Spleen (tissue), 11 donors: ENCODE measurements around the gene SPINK7. TPM values are rescaled to one million over a fixed set of nuclear protein-coding genes. Genes with fewer than 3 reads are reported as not detected.

Source experiments
- DNase-seq: peaks from one replicate; pipeline ENCODE4 v3.0.0-alpha.2; 2020
- H3K27ac ChIP-seq, 8 donors: fragments of 200-600 bp; sonication (generic) in 7 of 8; 1 replicate in 4 of 8; 2 replicates in 4 of 8; pipeline versions ENCODE4 v1.5.0 to v1.8.0; 2016 to 2021; ENCODE audit warnings: inconsistent platforms in 4 of 8, mild to moderate bottlenecking in 4 of 8, moderate library complexity in 1 of 8
- H3K27me3 ChIP-seq, 7 donors: fragments of 200-600 bp; sonication (generic) in 6 of 7; replicated peaks in 1 of 7; 1 replicate in 4 of 7; 2 replicates in 3 of 7; pipeline versions ENCODE4 v1.5.0 to v1.8.0; 2016 to 2021; ENCODE audit warnings: inconsistent platforms in 3 of 7, mild to moderate bottlenecking in 1 of 7
- H3K36me3 ChIP-seq, 6 donors: fragments of 200-600 bp; sonication (generic) in 5 of 6; 1 replicate in 4 of 6; 2 replicates in 2 of 6; pipeline versions ENCODE4 v1.5.0 to v1.8.0; 2016 to 2021; ENCODE audit warnings: inconsistent platforms in 2 of 6
- H3K4me1 ChIP-seq, 6 donors: fragments of 200-600 bp; sonication (generic) in 5 of 6; 1 replicate in 3 of 6; 2 replicates in 3 of 6; pipeline versions ENCODE4 v1.5.0 to v1.8.0; 2016 to 2021; ENCODE audit warnings: inconsistent platforms in 3 of 6
- H3K4me3 ChIP-seq, 8 donors: fragments of 200-600 bp; sonication (generic) in 7 of 8; 1 replicate in 4 of 8; 2 replicates in 4 of 8; pipeline versions ENCODE4 v1.5.0 to v1.8.0; 2016 to 2021; ENCODE audit warnings: inconsistent platforms in 4 of 8, mild to moderate bottlenecking in 4 of 8, moderate library complexity in 2 of 8
- H3K9me3 ChIP-seq, 8 donors: fragments of 200-600 bp; sonication (generic) in 7 of 8; 1 replicate in 4 of 8; 2 replicates in 4 of 8; pipeline versions ENCODE4 v1.5.0 to v1.8.0; 2016 to 2021; ENCODE audit warnings: inconsistent platforms in 4 of 8
- CTCF ChIP-seq, 11 experiments: fragments of 200-600 bp in 7 of 11; fragments of 450-650 bp in 4 of 11; sonication (generic) in 4 of 11; IDR thresholded peaks in 8 of 11; conservative IDR thresholded peaks in 3 of 11; 1 replicate in 7 of 11; 2 replicates in 4 of 11; pipeline versions ENCODE4 v1.4.0 to v1.8.0; 2016 to 2021; ENCODE audit warnings: antibody characterized with exemption in 11 of 11, inconsistent platforms in 4 of 11, mild to moderate bottlenecking in 1 of 11
- POLR2A ChIP-seq, 3 donors: fragments of 450-650 bp; IDR thresholded peaks; one replicate each; pipeline ENCODE4 v1.5.1; 2017; ENCODE audit warnings: antibody characterized with exemption in 3 of 3, mild to moderate bottlenecking in 1 of 3
- POLR2AphosphoS5 ChIP-seq, 3 donors: sonication (generic); formaldehyde crosslinking; IDR thresholded peaks; one replicate each; pipeline ENCODE4 v1.5.1; 2017; ENCODE audit warnings: antibody characterized with exemption in 3 of 3
- WGBS, 5 donors: extraction: QIAGEN DNeasy Blood & Tissue Kit in 3 of 5; methylation state at CpG; one replicate each; pipeline versions ENCODE4 v1.1.5 to v1.1.7; 2013 to 2018; 5-methylcytosine and 5-hydroxymethylcytosine counted together
- intact Hi-C: fragments of 100-400 bp; cut with DNase I; formaldehyde crosslinking; loops from one replicate; pipeline ENCODE4 v1.15.0; 2023; ENCODE audit warnings: low total_unique reads
- polyA plus RNA-seq, 3 donors: library from polyadenylated mRNA; stranded (reverse); fragments of 200-250 nt; gene quantifications; one replicate each; pipeline ENCODE4 v1.2.1, GENCODE V29; 2013
- total RNA-seq, 7 donors: library from RNA; depleted of rRNA in 3 of 7; stranded (reverse); fragments of >200 nt in 3 of 7; fragmentation: NEBNext Ultra II Directional in 4 of 7; extraction: Animal tissue kit (Norgen Biotek cat#: 25700) in 4 of 7; gene quantifications; one replicate each; pipeline versions ENCODE4 v1.1.0 to v1.2.1, GENCODE V29; 2016 to 2021
- donor health status: healthy with polysubstance abuse.
- donor health status: DM: no; HTN: no; CAD: no; lungs with moderate emphysema.
- donor health status: DM: no; HTN: no; CAD: no.
- donor health status: Bipolar disorder and iron deficiency.
- donor health status: healthy.
- donor health status: DM: no; HTN: no; CAD: no.
- donor health status: DM: yes; HTN: yes; CAD: no.

SPINK7 gene
- total and polyA plus RNA-seq, 10 donors, result 1.3 TPM; not detected in 9

GRCh38 chr5:148352696-148353095, 40.5 kb downstream of the SPINK7 start:
- WGBS, 5 donors, result 58 to 96% (median 91%) methylated on average over 1 of the region's 1 CpG

GRCh38 chr5:148353634-148354033, 41.4 kb downstream of the SPINK7 start:
- no peak overlapping the region for H3K27ac ChIP-seq
- H3K36me3 ChIP-seq, result peaks cover 0 to 5% (median 0%) of the 10 kb centered on the region in 6 donors
- no peak for DNase-seq
- intact Hi-C loops, result no loop called here
- H3K9me3 ChIP-seq, result no peaks in the 10 kb centered on the region
- no peak for TF ChIP-seq POLR2AphosphoS5 (IDR thresholded peaks at IDR 0.05)
- TF ChIP-seq CTCF (IDR thresholded peaks at IDR 0.05 in 8 of 11, conservative IDR thresholded peaks at IDR 0.05 in 3 of 11), result no peak
- TF ChIP-seq POLR2A (IDR thresholded peaks at IDR 0.05), result no peak
- no peaks in the 10 kb centered on the region for H3K27me3 ChIP-seq
- WGBS, 5 donors, result 88 to 95% (median 93%) methylated on average over 2 of the region's 2 CpGs
- H3K4me3 ChIP-seq, result no peak overlapping the region
- H3K4me1 ChIP-seq, result no peaks in the 10 kb centered on the region

More at GRCh38 chr5:148352696-148353095, 40.5 kb downstream of the SPINK7 start:
- Histone ChIP-seq H3K36me3 (peaks cover 0 to 5% (median 0%) of the 10 kb centered on the region in 6 donors), H3K27ac (no peak overlapping the region), H3K27me3 (no peaks in the 10 kb centered on the region), H3K4me3 (no peak overlapping the region), H3K9me3 (no peaks in the 10 kb centered on the region), H3K4me1 (no peaks in the 10 kb centered on the region)
- no peak for DNase-seq
- TF ChIP-seq POLR2AphosphoS5 (IDR thresholded peaks at IDR 0.05) (no peak), POLR2A (IDR thresholded peaks at IDR 0.05) (no peak), CTCF (IDR thresholded peaks at IDR 0.05 in 8 of 11, conservative IDR thresholded peaks at IDR 0.05 in 3 of 11) (no peak)
- intact Hi-C loops, result no loop called here

DNA sequence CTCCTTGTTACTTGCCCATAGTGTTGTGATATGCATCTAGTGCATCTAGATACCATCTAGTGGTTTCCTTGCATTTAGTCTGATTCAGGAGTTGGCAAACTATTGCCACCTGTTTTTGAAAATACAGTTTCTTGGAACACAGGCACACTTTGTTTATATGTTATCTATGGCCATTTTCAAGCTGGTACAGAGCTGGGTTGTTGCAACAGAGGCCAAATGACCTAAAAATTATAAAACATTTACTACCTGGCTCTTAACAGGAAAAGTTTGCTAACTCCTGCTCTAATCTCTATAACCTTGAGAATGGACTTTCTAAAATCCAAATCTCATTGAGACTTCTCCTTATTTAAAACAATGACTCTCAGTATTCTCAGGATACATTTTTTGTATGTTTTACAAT, 52.1 kb downstream of the SPINK7 start:
- Histone ChIP-seq H3K4me3 (no peak overlapping the region), H3K27me3 (no peaks in the 10 kb centered on the region), H3K4me1 (no peaks in the 10 kb centered on the region), H3K27ac (no peak overlapping the region), H3K36me3 (no peaks in the 10 kb centered on the region), H3K9me3 (peaks cover 0 to 19% (median 18%) of the 10 kb centered on the region in 8 donors)
- DNase-seq, result no peak
- TF ChIP-seq POLR2A (IDR thresholded peaks at IDR 0.05) (no peak), CTCF (IDR thresholded peaks at IDR 0.05 in 8 of 11, conservative IDR thresholded peaks at IDR 0.05 in 3 of 11) (no peak), POLR2AphosphoS5 (IDR thresholded peaks at IDR 0.05) (no peak)
- intact Hi-C loops, result no loop called here

Other genes starting within 250 kb of the SPINK7 start
- gene SPINK5, start 248.4 kb upstream of the SPINK7 start, total RNA-seq, result under 1 TPM in 2 of 7 donors, not detected in 5; 0.21 to 0.32 TPM
- gene SPINK5, start 248.4 kb upstream of the SPINK7 start, polyA plus RNA-seq, result under 1 TPM; 0.11 to 0.51 (median 0.26) TPM
- gene SPINK14, start 143.9 kb upstream of the SPINK7 start, total RNA-seq, result not detected
- gene SPINK14, start 143.9 kb upstream of the SPINK7 start, polyA plus RNA-seq, result not detected
- gene SPINK6, start 109.4 kb upstream of the SPINK7 start, total RNA-seq, result not detected
- not detected for gene SPINK6, start 109.4 kb upstream of the SPINK7 start, polyA plus RNA-seq
- not detected for gene MARCOL, start 73.9 kb upstream of the SPINK7 start, total RNA-seq
- not detected for gene MARCOL, start 73.9 kb upstream of the SPINK7 start, polyA plus RNA-seq
- not detected for gene SPINK13, start 43.6 kb upstream of the SPINK7 start, total RNA-seq
- gene SPINK13, start 43.6 kb upstream of the SPINK7 start, polyA plus RNA-seq, result not detected
- not detected for gene SPINK9, start 23.1 kb downstream of the SPINK7 start, total RNA-seq
- not detected for gene SPINK9, start 23.1 kb downstream of the SPINK7 start, polyA plus RNA-seq
- 100 to 1,000 TPM in 1 of 7 donors, 10 to 100 TPM in 6; 50.4 to 119 (median 76.9) TPM for gene FBXO38, start 71.5 kb downstream of the SPINK7 start, total RNA-seq
- gene FBXO38, start 71.5 kb downstream of the SPINK7 start, polyA plus RNA-seq, result 10 to 100 TPM; 14.3 to 14.5 (median 14.4) TPM